ENCODE results near the gene ACACB.

DNA sequence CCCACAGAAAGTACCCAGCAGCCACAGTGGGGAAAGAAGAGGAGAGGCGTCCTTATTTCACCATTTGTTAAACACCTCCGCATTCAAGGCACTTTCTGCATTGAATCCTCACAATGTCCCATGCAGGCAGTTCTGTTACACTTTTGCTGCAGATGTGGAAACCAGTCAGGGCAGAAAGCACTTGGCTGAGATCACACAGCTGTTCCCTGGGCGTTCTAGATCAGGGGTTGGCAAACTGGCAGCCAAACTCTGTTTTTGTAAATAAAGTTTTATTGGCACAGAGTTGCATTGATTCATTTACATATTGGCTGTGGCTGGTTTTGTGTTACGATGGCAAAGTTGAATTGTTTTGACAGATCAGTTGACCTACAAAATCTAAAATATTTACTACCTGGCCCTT is 172.6 kb downstream of the ACACB start:
- no peak for TF ChIP-seq POLR2AphosphoS5 (IDR thresholded peaks at IDR 0.05; ENCODE audit: low read depth, low read length)
- TF ChIP-seq POLR2A (IDR thresholded peaks at IDR 0.05; ENCODE audit: low read depth, low read length): no peak
